IMR-90 (cell line): Measurements from ENCODE around the gene MT1H. TPM values are rescaled to one million over a fixed set of nuclear protein-coding genes. Genes with fewer than 3 reads are reported as not detected.

Experiments used
- ATAC-seq: fragments of 200-7000 bp; cut with Tn5 transposase; 2 replicates; pipeline ENCODE4 v1.9.1; 2020; ENCODE audit warnings: low read depth, mild to moderate bottlenecking, moderate library complexity
- BruUV-seq: library from RNA; stranded (reverse); fragments of 400-500 nt; replicated peaks from 2 replicates; lab custom pipeline; 2021; lab: Mats Ljungman, UMichigan
- CTCF ChIA-PET: fragments of 300-600 bp; formaldehyde crosslinking; extraction: SDS; loops from one replicate; lab custom pipeline; 2021; ENCODE audit warnings: antibody characterized with exemption; lab: Yijun Ruan, JAX
- POLR2A ChIA-PET: fragments of 300-600 bp; sonication (Branson Sonifier 250); formaldehyde crosslinking; loops from one replicate; lab custom pipeline; 2022; ENCODE audit warnings: antibody characterized with exemption; ENCODE audit not compliant: unreplicated experiment; lab: Charles Lee
- DNase-seq: peaks from one replicate; pipeline ENCODE4 v3.0.0; 2013
- H2AFZ ChIP-seq: replicated peaks from 2 replicates; pipeline ENCODE3; 2013; ENCODE audit warnings: low read length, mild to moderate bottlenecking; ENCODE audit not compliant: poor library complexity
- H2AK5ac ChIP-seq: 2 replicates; pipeline ENCODE4 v1.6.1; 2013; ENCODE audit warnings: low read depth, low read length, inconsistent platforms
- H2AK9ac ChIP-seq: replicated peaks from 2 replicates; pipeline ENCODE3; 2013; ENCODE audit warnings: mild to moderate bottlenecking, low read depth, low read length, moderate library complexity; ENCODE audit not compliant: poor library complexity
- H2BK120ac ChIP-seq: 2 replicates; pipeline ENCODE4 v1.6.1; 2013; ENCODE audit warnings: low read depth, low read length, inconsistent platforms
- H2BK15ac ChIP-seq: 3 replicates; pipeline ENCODE4 v1.6.1; 2013; ENCODE audit warnings: low read depth, low read length, inconsistent platforms
- H2BK20ac ChIP-seq: 2 replicates; pipeline ENCODE4 v1.6.1; 2013; ENCODE audit warnings: low read depth, mild to moderate bottlenecking, inconsistent platforms, low read length, moderate library complexity
- H2BK5ac ChIP-seq: 2 replicates; pipeline ENCODE4 v1.6.1; 2013; ENCODE audit warnings: mild to moderate bottlenecking, low read depth, low read length, inconsistent platforms; ENCODE audit not compliant: poor library complexity, severe bottlenecking
- H3K14ac ChIP-seq: replicated peaks from 2 replicates; pipeline ENCODE4 v1.6.1; 2013; ENCODE audit warnings: low read depth, low read length, inconsistent platforms
- H3K18ac ChIP-seq: 2 replicates; pipeline ENCODE4 v1.6.1; 2013; ENCODE audit warnings: low read depth, low read length, control low read depth
- H3K23ac ChIP-seq: 2 replicates; pipeline ENCODE4 v1.6.1; 2013; ENCODE audit warnings: low read depth, low read length, inconsistent platforms
- H3K27ac ChIP-seq: 2 replicates; pipeline ENCODE4 v1.5.1; 2013; ENCODE audit warnings: mild to moderate bottlenecking, control low read depth, low read length; ENCODE audit not compliant: insufficient read depth
- H3K27me3 ChIP-seq: 2 replicates; pipeline ENCODE4 v1.6.1; 2013; ENCODE audit warnings: low read length; ENCODE audit not compliant: control insufficient read depth, insufficient read depth
- H3K36me3 ChIP-seq: 2 replicates; pipeline ENCODE4 v1.6.1; 2013; ENCODE audit warnings: low read length, mixed read lengths; ENCODE audit not compliant: control insufficient read depth, insufficient read depth
- H3K4ac ChIP-seq: 2 replicates; pipeline ENCODE4 v1.6.1; 2013; ENCODE audit warnings: low read depth, low read length, inconsistent platforms
- H3K4me1 ChIP-seq: 2 replicates; pipeline ENCODE4 v1.6.1; 2013; ENCODE audit warnings: low read length, mixed read lengths; ENCODE audit not compliant: control insufficient read depth, insufficient read depth
- H3K4me2 ChIP-seq: 2 replicates; pipeline ENCODE4 v1.6.1; 2013; ENCODE audit warnings: low read depth, mild to moderate bottlenecking, control low read depth, low read length, moderate library complexity
- H3K4me3 ChIP-seq: 2 replicates; pipeline ENCODE4 v1.5.1; 2013; ENCODE audit warnings: low read depth, mild to moderate bottlenecking, control low read depth, low read length, moderate library complexity; ENCODE audit not compliant: insufficient read depth
- H3K56ac ChIP-seq: 2 replicates; pipeline ENCODE4 v1.6.1; 2013; ENCODE audit warnings: low read length, inconsistent platforms; ENCODE audit not compliant: insufficient read depth; ENCODE audit errors: extremely low read depth
- H3K79me1 ChIP-seq, 2 experiments: 2 replicates each; pipeline ENCODE4 v1.6.1; 2013; ENCODE audit warnings: low read length in 2 of 2, inconsistent platforms in 1 of 2, low read depth in 1 of 2
- H3K9ac ChIP-seq: 2 replicates; pipeline ENCODE4 v1.6.1; 2013; ENCODE audit warnings: low read depth, low read length, control low read depth
- H3K9me1 ChIP-seq: 2 replicates; pipeline ENCODE4 v1.6.1; 2013; ENCODE audit warnings: low read length, inconsistent platforms; ENCODE audit not compliant: insufficient read depth
- H3K9me3 ChIP-seq: 2 replicates; pipeline ENCODE4 v1.6.1; 2013; ENCODE audit warnings: low read length; ENCODE audit not compliant: control insufficient read depth, insufficient read depth
- H4K20me1 ChIP-seq: 2 replicates; pipeline ENCODE4 v1.6.1; 2013; ENCODE audit warnings: low read length, inconsistent platforms; ENCODE audit not compliant: insufficient read depth
- H4K5ac ChIP-seq: 2 replicates; pipeline ENCODE4 v1.6.1; 2013; ENCODE audit warnings: mild to moderate bottlenecking, low read depth, low read length, control low read depth
- H4K8ac ChIP-seq, 2 experiments: 2 replicates each; pipeline ENCODE4 v1.6.1; 2013; ENCODE audit warnings: low read depth in 2 of 2, low read length in 2 of 2, control low read depth in 1 of 2, inconsistent platforms in 1 of 2
- H4K91ac ChIP-seq: 2 replicates; pipeline ENCODE4 v1.6.1; 2013; ENCODE audit warnings: low read depth, low read length, inconsistent platforms; ENCODE audit not compliant: insufficient read depth
- FOS ChIP-seq: fragments of 150-350 bp; IDR thresholded peaks from 2 replicates; pipeline ENCODE4 v1.6.1; 2016; ENCODE audit warnings: low read depth, low read length
- MXI1 ChIP-seq: IDR thresholded peaks from 2 replicates; pipeline ENCODE4 v1.6.1; 2012; ENCODE audit warnings: low read depth, mild to moderate bottlenecking, low read length, moderate library complexity, borderline replicate concordance
- POLR2A ChIP-seq: IDR thresholded peaks from 2 replicates; pipeline ENCODE4 v1.6.1; 2012; ENCODE audit warnings: mild to moderate bottlenecking, low read depth, low read length
- RAD21 ChIP-seq: IDR thresholded peaks from 2 replicates; pipeline ENCODE4 v1.6.1; 2012; ENCODE audit warnings: low read length, improper control_type of control experiment
- SMC3 ChIP-seq: fragments of 150-350 bp; IDR thresholded peaks from 2 replicates; pipeline ENCODE4 v1.6.1; 2016; ENCODE audit warnings: low read depth, mild to moderate bottlenecking, antibody characterized with exemption, low read length, moderate library complexity
- WGBS, 2 experiments: methylation state at CpG; one replicate each; pipeline versions ENCODE4 v1.1.5 to v1.1.7; 2013; ENCODE audit warnings: missing lambda C conversion rate in 2 of 2; ENCODE audit not compliant: insufficient read length in 1 of 2; ENCODE audit errors: extremely low coverage in 2 of 2; 5-methylcytosine and 5-hydroxymethylcytosine counted together
- dilution Hi-C: fragments of 300-500 bp; cut with HindIII; formaldehyde crosslinking; loops from one replicate; pipeline ENCODE4 v1.14.3; 2018; ENCODE audit warnings: low sequenced_read_pairs; ENCODE audit not compliant: unreplicated experiment
- in situ Hi-C: fragments of 300-500 bp; cut with MboI; formaldehyde crosslinking; loops from 3 replicates; pipeline ENCODE4 v1.14.3; 2019; ENCODE audit warnings: low sequenced_read_pairs, inconsistent platforms, mixed read lengths
- intact Hi-C: fragments of 100-400 bp; cut with micrococcal nuclease; formaldehyde crosslinking; loops from 2 replicates; pipeline ENCODE4 v1.10.0; 2022
- polyA plus RNA-seq, 3 experiments: library from polyadenylated mRNA; depleted of rRNA; stranded (reverse); fragments of >200 nt; gene quantifications; 2 replicates each; pipeline ENCODE4 v1.2.3, GENCODE V29; 2012; ENCODE audit warnings: low replicate concordance in 1 of 3
- total RNA-seq: library from RNA; depleted of rRNA; stranded (reverse); fragments of >200 nt; gene quantifications from 2 replicates; pipeline ENCODE4 v1.2.3, GENCODE V29; 2012
- TF ChIP-seq, protein P1 (sequence below): fragments of 150-350 bp; IDR thresholded peaks from 2 replicates; pipeline ENCODE4 v1.6.1; 2017; ENCODE audit warnings: mild to moderate bottlenecking, antibody characterized with exemption, low read length, low read depth
- TF ChIP-seq, protein P2 (sequence below): fragments of 150-350 bp; IDR thresholded peaks from 2 replicates; pipeline ENCODE4 v1.6.1; 2016; ENCODE audit warnings: low read depth, mild to moderate bottlenecking, low read length, moderate library complexity, borderline replicate concordance

MT1H gene
- total and polyA plus RNA-seq, 2 of the 4 experiments (the other 2 are of a cell fraction): not detected

DNA sequence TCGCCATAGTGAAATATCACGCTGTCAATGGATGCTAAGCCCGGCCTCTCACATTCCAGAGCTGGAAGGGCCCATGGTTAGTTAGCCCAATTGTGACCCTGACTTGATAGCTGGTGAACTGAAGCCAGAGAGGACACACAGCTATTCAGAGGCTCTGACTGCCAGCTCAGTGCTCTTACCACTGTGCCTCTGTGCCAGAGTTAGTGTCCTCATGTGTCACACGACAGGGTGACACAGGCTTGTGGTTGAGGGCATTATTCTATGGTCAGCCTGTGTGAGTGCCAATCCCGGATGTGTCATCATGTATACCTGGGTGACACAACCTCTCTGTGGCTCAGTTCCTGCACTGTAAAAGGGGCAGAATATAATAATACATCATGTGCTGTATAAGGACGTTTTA is 10.2 kb downstream of the MT1H start:
- Histone ChIP-seq H3K79me1 (peaks cover 3% of the 10 kb centered on the region in 2 experiments; a peak in 1 of 4 replicates), H3K36me3 (no peaks in the 10 kb centered on the region; the same call in 1 of the 2 replicates), H3K9me3 (no peaks in the 10 kb centered on the region), H2AFZ (no peak overlapping the region), H3K4me2 (no peak overlapping the region), H3K4me1 (peaks cover 7% of the 10 kb centered on the region; the same call in 1 of the 2 replicates), H4K91ac (no peak overlapping the region), H2BK120ac (no peak overlapping the region), H3K56ac (no peak overlapping the region), H3K27ac (no peak overlapping the region), H4K5ac (no peak overlapping the region), H3K27me3 (peaks cover 24% of the 10 kb centered on the region), H3K14ac (no peak overlapping the region), H3K4me3 (no peak overlapping the region), H2AK5ac (no peak overlapping the region; the same call in 1 of the 2 replicates), H2AK9ac (no peak overlapping the region), H3K18ac (no peak overlapping the region), H3K23ac (no peak overlapping the region), H3K9me1 (no peaks in the 10 kb centered on the region), H2BK15ac (no peak overlapping the region), H4K8ac (no peak overlapping the region), H3K4ac (no peak overlapping the region), H4K20me1 (no peaks in the 10 kb centered on the region), H2BK20ac (no peak overlapping the region), H3K9ac (no peak overlapping the region), H2BK5ac (no peak overlapping the region)
- in situ Hi-C loops (no loop called here), dilution Hi-C loops (no loop called here), intact Hi-C loops (loop anchor here (5.0 kb wide), 2 partner anchors 53 to 73 kb away; partner anchors contain the start of genes MT1E and MT2A)
- no peak for DNase-seq
- ATAC-seq: no peak
- 100% methylated on average over 3 of the region's 6 CpGs; no CpG with 5 or more reads in 1 of the 2 experiments for WGBS, 2 experiments
- BruUV-seq: no TSS peak
- ChIA-PET POLR2A (no interaction called here), CTCF (no interaction called here)
- no peak for TF ChIP-seq MXI1
- no peak for TF ChIP-seq SMC3
- TF ChIP-seq, protein P1, sequence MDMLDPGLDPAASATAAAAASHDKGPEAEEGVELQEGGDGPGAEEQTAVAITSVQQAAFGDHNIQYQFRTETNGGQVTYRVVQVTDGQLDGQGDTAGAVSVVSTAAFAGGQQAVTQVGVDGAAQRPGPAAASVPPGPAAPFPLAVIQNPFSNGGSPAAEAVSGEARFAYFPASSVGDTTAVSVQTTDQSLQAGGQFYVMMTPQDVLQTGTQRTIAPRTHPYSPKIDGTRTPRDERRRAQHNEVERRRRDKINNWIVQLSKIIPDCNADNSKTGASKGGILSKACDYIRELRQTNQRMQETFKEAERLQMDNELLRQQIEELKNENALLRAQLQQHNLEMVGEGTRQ: no peak
- no peak for TF ChIP-seq POLR2A
- TF ChIP-seq, protein P2, sequence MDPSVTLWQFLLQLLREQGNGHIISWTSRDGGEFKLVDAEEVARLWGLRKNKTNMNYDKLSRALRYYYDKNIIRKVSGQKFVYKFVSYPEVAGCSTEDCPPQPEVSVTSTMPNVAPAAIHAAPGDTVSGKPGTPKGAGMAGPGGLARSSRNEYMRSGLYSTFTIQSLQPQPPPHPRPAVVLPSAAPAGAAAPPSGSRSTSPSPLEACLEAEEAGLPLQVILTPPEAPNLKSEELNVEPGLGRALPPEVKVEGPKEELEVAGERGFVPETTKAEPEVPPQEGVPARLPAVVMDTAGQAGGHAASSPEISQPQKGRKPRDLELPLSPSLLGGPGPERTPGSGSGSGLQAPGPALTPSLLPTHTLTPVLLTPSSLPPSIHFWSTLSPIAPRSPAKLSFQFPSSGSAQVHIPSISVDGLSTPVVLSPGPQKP: no peak
- no peak for TF ChIP-seq FOS
- no peak for TF ChIP-seq RAD21
